HCT116 (cell line): Measurements from ENCODE around the gene UBQLNL. TPM values are rescaled to one million over a fixed set of nuclear protein-coding genes. Genes with fewer than 3 reads are reported as not detected.

Source experiments
- ATAC-seq: fragments of 200-7000 bp; cut with Tn5 transposase; 2 replicates; pipeline ENCODE4 v1.9.1; 2020; ENCODE audit warnings: mild to moderate bottlenecking, moderate library complexity
- BruUV-seq: library from RNA; stranded (reverse); fragments of 400-500 nt; replicated peaks from 2 replicates; lab custom pipeline; 2021; lab: Mats Ljungman, UMichigan
- CTCF ChIA-PET: fragments of 300-600 bp; sonication (Branson Sonifier 250); formaldehyde crosslinking; loops from one replicate; lab custom pipeline; 2021; ENCODE audit warnings: antibody characterized with exemption; lab: Charles Lee
- POLR2A ChIA-PET: fragments of 300-600, 350-600 bp; sonication (Branson Sonifier 250); formaldehyde crosslinking; loops from one replicate; lab custom pipeline; 2021; ENCODE audit warnings: antibody characterized with exemption; lab: Charles Lee
- RAD21 ChIA-PET, 2 experiments: fragments of 300-600 bp; sonication (Branson Sonifier 250); formaldehyde crosslinking; loops; one replicate each; lab custom pipeline; 2023; ENCODE audit warnings: low total read pairs in 2 of 2; ENCODE audit not compliant: uncharacterized antibody in 2 of 2, unreplicated experiment in 2 of 2, low non-redundant PET in 1 of 2; lab: Charles Lee
- DNase-seq: peaks from one replicate; pipeline ENCODE4 v3.0.0-alpha.2; 2010; ENCODE audit warnings: low read depth, low spot score
- H2AFZ ChIP-seq: fragments of 200-600 bp; shearing (Covaris generic), sonication (generic); 2 replicates; pipeline ENCODE4 v1.6.1; 2017; ENCODE audit warnings: low read depth, mixed run types, mixed read lengths, antibody characterized with exemption, low read length; ENCODE audit not compliant: poor library complexity, severe bottlenecking
- H3K27ac ChIP-seq: 2 replicates; pipeline ENCODE4 v1.5.1; 2012; ENCODE audit warnings: low read depth, low read length
- H3K27me3 ChIP-seq: fragments of 200-600 bp; sonication (generic); 2 replicates; pipeline ENCODE4 v1.6.1; 2016; ENCODE audit warnings: mixed run types, low read length, mixed read lengths; ENCODE audit not compliant: insufficient read depth
- H3K36me3 ChIP-seq, 2 experiments: fragments of 200-500 bp in 1 of 2; fragments of 200-600 bp in 1 of 2; sonication (Bioruptor generic) in 1 of 2; sonication (generic) in 1 of 2; 2 replicates each; pipeline versions ENCODE4 v1.5.1 to v1.6.1; 2014 to 2016; ENCODE audit warnings: low read length in 2 of 2, inconsistent platforms in 1 of 2, mixed read lengths in 1 of 2, mixed run types in 1 of 2; ENCODE audit not compliant: insufficient read depth in 2 of 2, control insufficient read depth in 1 of 2
- H3K4me1 ChIP-seq, 2 experiments: fragments of 200-600 bp in 1 of 2; sonication (generic) in 1 of 2; 2 replicates each; pipeline versions ENCODE4 v1.5.1 to v1.6.1; 2012 to 2017; ENCODE audit warnings: low read length in 2 of 2, inconsistent platforms in 1 of 2, mild to moderate bottlenecking in 1 of 2, mixed read lengths in 1 of 2, mixed run types in 1 of 2, moderate library complexity in 1 of 2; ENCODE audit not compliant: insufficient read depth in 2 of 2, control insufficient read depth in 1 of 2
- H3K4me2 ChIP-seq: fragments of 200-600 bp; sonication (generic); 2 replicates; pipeline ENCODE4 v1.6.1; 2017; ENCODE audit warnings: mixed run types, low read length, mixed read lengths
- H3K4me3 ChIP-seq, 2 experiments: fragments of 200-600 bp in 1 of 2; sonication (generic) in 1 of 2; replicated peaks in 1 of 2; 2 replicates each; pipeline ENCODE4 v1.5.1; 2011 to 2016; ENCODE audit warnings: low read length in 2 of 2, control low read depth in 1 of 2, low read depth in 1 of 2, mild to moderate bottlenecking in 1 of 2, mixed read lengths in 1 of 2, mixed run types in 1 of 2
- H3K79me2 ChIP-seq: fragments of 200-600 bp; sonication (generic); 2 replicates; pipeline ENCODE4 v1.6.1; 2017; ENCODE audit warnings: mild to moderate bottlenecking, mixed run types, low read length, moderate library complexity, mixed read lengths; ENCODE audit not compliant: insufficient read depth
- H3K9ac ChIP-seq: fragments of 200-600 bp; sonication (generic); 2 replicates; pipeline ENCODE4 v1.6.1; 2016; ENCODE audit warnings: low read length, mixed read lengths
- H3K9me2 ChIP-seq: fragments of 200-600 bp; sonication (generic), shearing (Covaris generic); 2 replicates; pipeline ENCODE4 v1.6.1; 2017; ENCODE audit warnings: mixed run types, mild to moderate bottlenecking, moderate library complexity; ENCODE audit not compliant: insufficient read depth
- H3K9me3 ChIP-seq, 2 experiments: fragments of 200-500 bp in 1 of 2; fragments of 200-600 bp in 1 of 2; sonication (Bioruptor generic) in 1 of 2; sonication (generic) in 1 of 2; 2 replicates each; pipeline ENCODE4 v1.6.1; 2014 to 2017; ENCODE audit warnings: low read length in 2 of 2, mixed read lengths in 2 of 2, inconsistent platforms in 1 of 2, low read depth in 1 of 2, mild to moderate bottlenecking in 1 of 2, mixed run types in 1 of 2, moderate library complexity in 1 of 2; ENCODE audit not compliant: control insufficient read depth in 1 of 2, insufficient read depth in 1 of 2
- H4K20me1 ChIP-seq: fragments of 200-600 bp; sonication (generic), shearing (Covaris generic); 2 replicates; pipeline ENCODE4 v1.6.1; 2017; ENCODE audit warnings: mixed run types, mild to moderate bottlenecking, moderate library complexity; ENCODE audit not compliant: insufficient read depth
- ATF3 ChIP-seq: IDR thresholded peaks from 2 replicates; pipeline ENCODE4 v1.6.1; 2012
- CBX3 ChIP-seq: IDR thresholded peaks from 2 replicates; pipeline ENCODE4 v1.6.1; 2012; ENCODE audit warnings: low read depth
- CEBPB ChIP-seq: IDR thresholded peaks from 2 replicates; pipeline ENCODE4 v1.6.1; 2012; ENCODE audit warnings: low read depth
- CTCF ChIP-seq, 3 experiments: fragments of 200-600 bp in 1 of 3; sonication (generic) in 1 of 3; IDR thresholded peaks in 2 of 3; conservative IDR thresholded peaks in 1 of 3; 2 replicates each; pipeline ENCODE4 v1.5.1; 2012 to 2017; ENCODE audit warnings: low read depth in 2 of 3, low read length in 2 of 3, antibody characterized with exemption in 1 of 3, borderline replicate concordance in 1 of 3, control low read depth in 1 of 3, mild to moderate bottlenecking in 1 of 3, mixed read lengths in 1 of 3, mixed run types in 1 of 3, moderate library complexity in 1 of 3; ENCODE audit not compliant: insufficient read depth in 1 of 3
- FOSL1 ChIP-seq: IDR thresholded peaks from 2 replicates; pipeline ENCODE4 v1.6.1; 2012; ENCODE audit warnings: low read depth
- JUND ChIP-seq: IDR thresholded peaks from 2 replicates; pipeline ENCODE4 v1.6.1; 2012
- MAX ChIP-seq: IDR thresholded peaks from 2 replicates; pipeline ENCODE4 v1.6.1; 2012
- POLR2A ChIP-seq: IDR thresholded peaks from 2 replicates; pipeline ENCODE4 v1.7.0; 2011; ENCODE audit warnings: borderline replicate concordance; ENCODE audit not compliant: insufficient read depth, insufficient read length; ENCODE audit errors: extremely low read depth
- POLR2AphosphoS5 ChIP-seq: IDR thresholded peaks from 2 replicates; pipeline ENCODE4 v1.6.1; 2011; ENCODE audit warnings: mild to moderate bottlenecking, low read depth, low read length, moderate library complexity
- SIN3A ChIP-seq: IDR thresholded peaks from 2 replicates; pipeline ENCODE4 v1.6.1; 2012; ENCODE audit warnings: low read depth
- SP1 ChIP-seq: IDR thresholded peaks from 2 replicates; pipeline ENCODE4 v1.6.1; 2012; ENCODE audit warnings: low read depth
- SRF ChIP-seq: IDR thresholded peaks from 2 replicates; pipeline ENCODE4 v1.6.1; 2012; ENCODE audit warnings: low read depth
- ZBTB33 ChIP-seq: IDR thresholded peaks from 2 replicates; pipeline ENCODE4 v1.6.1; 2011; ENCODE audit warnings: mild to moderate bottlenecking, low read length, moderate library complexity; ENCODE audit not compliant: insufficient replicate concordance; ENCODE audit errors: extremely low read depth
- ZFX ChIP-seq: fragments of 450-650 bp; IDR thresholded peaks from 2 replicates; pipeline ENCODE4 v1.6.1; 2017
- intact Hi-C: fragments of 100-400 bp; cut with micrococcal nuclease; formaldehyde crosslinking; loops from 2 replicates; pipeline ENCODE4 v1.10.0; 2022
- total RNA-seq: library from RNA; stranded (reverse); gene quantifications from one replicate; pipeline ENCODE4 v1.2.1, GENCODE V29; 2021; ENCODE audit not compliant: unreplicated experiment

UBQLNL gene
- total RNA-seq, 1 experiment from 2014 or later, result not detected

GRCh38 chr11:5550440-5551095, 34.1 kb upstream of the UBQLNL start:
- POLR2A ChIA-PET, result interaction anchor here (2.2 kb wide), 1 partner anchor 45 kb away, joined by 10 read pairs; no protein-coding TSS in a partner anchor
- Histone ChIP-seq H3K4me3 (peak overlapping the region in 1 of 2 experiments; percentile 8; a peak in 1 of 4 replicates), H3K9me3 (no peaks in the 10 kb centered on the region), H3K9me2 (no peaks in the 10 kb centered on the region), H3K36me3 (no peaks in the 10 kb centered on the region), H3K79me2 (no peaks in the 10 kb centered on the region), H4K20me1 (no peaks in the 10 kb centered on the region), H3K4me2 (peak overlapping the region; percentile 60), H3K9ac (peak overlapping the region; percentile 8), H2AFZ (peak overlapping the region; percentile 46), H3K4me1 (peaks cover 3 to 13% of the 10 kb centered on the region in 2 experiments), H3K27ac (no peak overlapping the region)
- CTCF ChIA-PET, result no interaction called here
- ATAC-seq, result peak; percentile 82
- RAD21 ChIA-PET, result no interaction called here
- BruUV-seq, result no TSS peak
- intact Hi-C loops, result loop anchor here (5.0 to 10.0 kb wide), 2 partner anchors 73 to 346 kb away; partner anchors contain the start of gene OR51V1
- TF ChIP-seq POLR2AphosphoS5, result no peak
- no peak for TF ChIP-seq CEBPB
- 0 out of 2 replicates have a peak, but pooled peaks have one; percentile 22 for TF ChIP-seq ATF3
- no peak for TF ChIP-seq ZFX
- no peak for TF ChIP-seq ZBTB33
- peak; percentile 59 for TF ChIP-seq SRF
- peak; percentile 71 for TF ChIP-seq CBX3
- 0 out of 2 replicates have a peak, but pooled peaks have one; percentile 39 for TF ChIP-seq SIN3A
- no peak for TF ChIP-seq POLR2A
- peak; percentile 88 for TF ChIP-seq JUND
- no peak for TF ChIP-seq CTCF (IDR thresholded peaks at IDR 0.05 in 2 of 3, conservative IDR thresholded peaks at IDR 0.05 in 1 of 3; ENCODE audit: borderline replicate concordance in 1 of 3, insufficient read depth in 1 of 3, low read depth in 2 of 3, low read length in 2 of 3)
- peak; percentile 65 for TF ChIP-seq SP1
- 0 out of 2 replicates have a peak, but pooled peaks have one; percentile 16 for TF ChIP-seq MAX
- peak; percentile 95 for TF ChIP-seq FOSL1
- TF ChIP-seq, all 23 proteins: peak for 8
- H3K27me3 ChIP-seq, result peaks cover 16% of the 10 kb centered on the region
- DNase-seq, result peak; percentile 54
